ENCODE data around the gene DACT1.

Gene DACT1

DNA sequence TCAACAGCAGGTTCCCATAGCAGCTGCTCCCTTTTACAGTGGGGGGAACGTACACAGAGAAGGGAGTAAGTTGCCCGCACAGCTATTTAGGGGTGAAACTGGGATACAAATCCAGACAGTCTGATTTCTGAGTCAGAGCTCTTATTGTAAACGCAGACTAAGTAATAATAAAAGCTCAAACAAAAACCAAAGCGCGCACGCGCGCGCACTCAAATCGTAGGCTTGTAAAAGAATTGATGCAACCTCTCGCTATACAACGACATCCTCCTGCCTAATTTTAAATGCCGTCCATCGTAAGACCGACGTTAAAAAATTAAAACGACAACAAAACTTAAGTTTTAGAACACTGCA is 747 bp upstream of the DACT1 start:
- DNase-seq (ENCODE audit: low spot score): peak; percentile 51

DNA sequence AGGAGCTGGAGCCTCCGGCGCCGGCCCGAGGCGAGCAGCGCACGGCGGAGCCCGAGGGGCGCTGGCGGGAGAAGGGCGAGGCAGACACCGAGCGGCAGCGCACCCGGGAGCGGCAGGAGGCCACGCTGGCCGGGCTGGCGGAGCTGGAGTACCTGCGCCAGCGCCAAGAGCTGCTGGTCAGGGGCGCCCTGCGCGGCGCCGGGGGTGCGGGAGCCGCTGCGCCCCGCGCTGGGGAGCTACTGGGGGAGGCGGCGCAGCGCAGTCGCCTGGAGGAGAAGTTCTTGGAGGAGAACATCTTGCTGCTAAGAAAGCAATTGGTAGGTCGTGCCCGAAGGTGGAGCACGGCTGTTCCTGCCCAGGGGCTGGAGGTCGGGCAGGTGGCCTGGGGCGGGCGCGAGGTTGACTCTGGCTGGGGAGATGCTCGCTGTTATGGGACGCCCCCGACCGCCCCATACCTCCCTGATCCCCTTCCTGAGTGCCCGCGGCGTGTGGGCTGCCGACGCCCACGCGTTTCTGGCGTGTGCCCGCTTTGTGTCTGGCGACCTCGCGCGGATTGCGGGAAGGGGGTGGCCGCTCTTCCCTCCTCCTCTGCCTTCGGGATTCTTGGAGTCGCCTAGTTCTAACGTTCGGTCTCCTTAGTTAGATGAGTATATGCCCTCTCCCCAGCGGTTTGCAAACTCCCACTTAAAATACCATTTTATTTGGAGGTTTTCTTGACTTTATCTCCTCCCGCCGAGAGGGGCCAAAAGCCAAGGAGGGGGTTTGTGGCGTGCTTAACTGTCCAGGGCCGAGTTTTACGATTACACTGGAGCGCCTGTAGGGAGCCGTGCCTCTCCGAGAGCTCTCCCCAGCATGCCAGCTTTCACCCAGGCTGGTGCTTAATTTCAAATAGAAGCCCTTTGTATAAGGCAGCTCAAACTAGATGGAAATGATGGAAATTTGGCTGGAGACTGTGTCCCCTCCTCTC is 752 bp downstream of the DACT1 start:
- no peak for DNase-seq (ENCODE audit: low spot score)

DNA sequence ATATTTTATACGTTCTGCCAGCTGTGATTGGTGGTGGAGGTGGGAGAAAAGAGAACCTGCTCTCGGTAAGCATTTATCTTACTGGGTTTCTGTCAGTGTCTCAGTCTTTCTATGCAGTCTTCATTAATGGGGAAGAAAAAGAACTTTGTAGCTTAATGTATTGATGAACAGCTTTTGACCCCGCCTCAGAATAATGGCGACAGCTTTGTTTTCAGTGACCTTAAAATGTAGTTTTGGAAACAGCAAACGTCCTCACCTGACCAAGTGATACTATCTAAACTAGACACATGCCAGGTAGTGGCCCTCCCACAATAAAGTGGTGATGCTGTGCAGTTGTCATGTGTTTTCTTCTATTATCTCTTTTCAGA is 1.4 kb downstream of the DACT1 start:
- DNase-seq (ENCODE audit: low spot score): no peak

DNA sequence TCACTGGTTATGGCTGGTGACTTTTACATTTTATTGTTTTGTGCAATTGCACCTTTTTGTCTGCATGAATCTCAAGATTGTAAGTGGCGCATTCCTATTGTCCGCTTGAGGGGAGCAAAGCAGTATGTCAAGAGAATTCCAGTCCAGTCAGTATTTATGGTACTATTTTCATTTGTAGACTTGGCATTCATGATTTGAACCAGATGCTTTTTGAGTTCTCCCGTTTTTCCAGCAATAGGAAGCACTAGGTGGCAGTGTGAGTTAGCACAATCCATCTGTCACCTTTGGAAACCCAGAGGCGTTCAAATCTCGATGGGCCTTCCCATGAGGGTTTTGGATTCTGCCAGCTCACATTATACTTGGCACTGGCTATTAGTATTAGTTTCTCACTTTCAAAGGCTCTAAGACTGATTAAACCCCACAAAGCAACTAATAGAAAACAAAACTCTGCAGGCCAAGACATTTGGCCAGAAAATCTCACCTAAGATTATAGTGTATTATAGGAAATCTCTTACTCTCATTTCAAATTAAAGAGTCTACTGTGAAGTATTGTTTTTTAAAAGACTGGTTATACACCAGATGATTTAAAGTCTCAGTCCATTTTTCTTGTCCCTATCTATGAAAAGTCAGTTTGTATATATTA is 2.2 kb downstream of the DACT1 start:
- DNase-seq (ENCODE audit: low spot score): peak; percentile 71

DNA sequence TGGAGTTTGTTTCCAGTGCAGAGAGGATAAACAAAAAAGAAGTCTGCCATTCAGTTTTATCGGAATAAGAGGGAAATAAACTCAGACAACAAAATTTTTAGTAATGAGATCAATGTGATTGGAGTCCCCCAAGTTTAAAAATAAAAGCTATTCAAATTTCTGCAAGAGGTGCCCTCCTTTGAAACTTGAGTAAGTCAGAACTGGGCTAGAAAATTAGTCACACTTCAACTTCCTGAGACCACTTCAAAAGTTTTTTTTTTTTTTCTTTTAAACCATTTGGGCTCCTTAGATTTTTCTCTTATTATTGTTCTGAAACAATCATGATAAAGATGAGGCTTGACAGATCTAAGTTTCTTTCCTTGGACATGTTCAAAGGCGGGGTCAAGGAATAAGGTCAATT is 3.2 kb downstream of the DACT1 start:
- DNase-seq (ENCODE audit: low spot score): no peak

DNA sequence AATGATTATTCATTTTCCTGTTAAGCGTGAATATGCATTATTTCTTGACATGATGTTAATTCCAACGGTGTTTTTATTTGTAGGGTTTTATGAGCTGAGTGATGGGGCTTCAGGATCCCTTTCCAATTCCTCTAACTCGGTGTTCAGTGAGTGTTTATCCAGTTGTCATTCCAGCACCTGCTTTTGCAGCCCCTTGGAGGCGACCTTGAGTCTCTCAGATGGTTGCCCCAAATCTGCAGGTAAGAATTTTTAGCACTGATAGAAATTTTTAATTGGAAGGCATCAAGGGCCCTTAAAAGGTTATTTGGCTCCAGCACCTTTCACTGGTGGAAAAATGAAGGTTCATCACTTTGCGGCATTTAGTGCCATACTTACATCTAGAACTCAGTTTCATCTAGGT is 3.7 kb downstream of the DACT1 start:
- DNase-seq (ENCODE audit: low spot score): no peak

DNA sequence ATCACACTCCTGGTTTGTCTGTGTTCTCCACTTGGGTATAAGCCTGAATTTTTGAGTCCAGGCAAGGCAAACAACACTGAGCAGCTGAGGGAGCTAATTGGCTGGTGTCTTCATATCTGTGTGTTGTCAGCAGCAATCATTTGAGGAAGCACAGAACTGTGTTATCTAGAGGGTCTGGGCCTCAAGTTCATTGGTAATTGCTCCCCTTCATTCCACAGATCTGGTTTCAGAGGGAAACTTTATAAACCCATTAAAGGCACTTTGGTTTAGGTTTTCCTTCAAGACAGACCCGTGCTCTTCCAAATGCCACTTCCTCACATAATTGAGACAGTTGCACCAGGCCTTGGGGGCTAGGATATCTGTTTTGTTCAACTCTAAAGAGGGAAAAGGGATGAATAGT is 5.6 kb downstream of the DACT1 start:
- DNase-seq (ENCODE audit: low spot score): no peak

DNA sequence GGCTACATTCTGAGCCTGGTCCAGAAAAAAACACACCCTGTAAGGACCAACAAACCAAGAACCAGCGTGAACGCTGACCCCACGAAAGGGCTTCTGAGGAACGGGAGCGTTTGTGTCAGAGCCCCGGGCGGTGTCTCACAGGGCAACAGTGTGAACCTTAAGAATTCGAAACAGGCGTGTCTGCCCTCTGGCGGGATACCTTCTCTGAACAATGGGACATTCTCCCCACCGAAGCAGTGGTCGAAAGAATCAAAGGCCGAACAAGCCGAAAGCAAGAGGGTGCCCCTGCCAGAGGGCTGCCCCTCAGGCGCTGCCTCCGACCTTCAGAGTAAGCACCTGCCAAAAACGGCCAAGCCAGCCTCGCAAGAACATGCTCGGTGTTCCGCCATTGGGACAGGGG is 7.9 kb downstream of the DACT1 start:
- no peak for DNase-seq (ENCODE audit: low spot score)

DNA sequence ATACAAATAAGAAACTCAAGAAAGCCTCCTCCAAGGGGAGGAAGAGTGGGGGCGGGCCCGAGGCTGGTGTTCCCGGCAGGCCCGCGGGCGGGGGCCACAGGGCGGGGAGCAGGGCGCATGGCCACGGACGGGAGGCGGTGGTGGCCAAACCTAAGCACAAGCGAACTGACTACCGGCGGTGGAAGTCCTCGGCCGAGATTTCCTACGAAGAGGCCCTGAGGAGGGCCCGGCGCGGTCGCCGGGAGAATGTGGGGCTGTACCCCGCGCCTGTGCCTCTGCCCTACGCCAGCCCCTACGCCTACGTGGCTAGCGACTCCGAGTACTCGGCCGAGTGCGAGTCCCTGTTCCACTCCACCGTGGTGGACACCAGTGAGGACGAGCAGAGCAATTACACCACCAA is 8.7 kb downstream of the DACT1 start:
- DNase-seq (ENCODE audit: low spot score): no peak

DNA sequence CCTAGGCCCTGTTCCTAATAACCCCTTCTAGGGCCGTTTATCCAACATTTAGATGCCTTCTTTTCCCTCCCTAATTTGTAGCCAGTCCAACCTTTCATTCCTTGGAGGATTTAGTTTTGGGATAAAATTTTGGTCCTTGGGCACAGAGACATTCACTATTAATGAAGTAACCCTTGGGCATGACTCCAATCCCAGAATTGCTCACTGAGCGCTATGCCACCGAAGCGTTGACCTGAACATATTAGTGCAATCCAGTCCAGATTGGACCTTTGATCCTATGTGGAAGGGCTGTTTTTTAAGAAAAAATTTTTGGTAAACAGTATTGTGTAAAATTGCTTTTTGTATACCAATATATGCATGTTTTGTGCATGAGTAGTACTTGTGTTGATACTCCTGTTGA is 10.0 kb downstream of the DACT1 start:
- no peak for DNase-seq (ENCODE audit: low spot score)

DNA sequence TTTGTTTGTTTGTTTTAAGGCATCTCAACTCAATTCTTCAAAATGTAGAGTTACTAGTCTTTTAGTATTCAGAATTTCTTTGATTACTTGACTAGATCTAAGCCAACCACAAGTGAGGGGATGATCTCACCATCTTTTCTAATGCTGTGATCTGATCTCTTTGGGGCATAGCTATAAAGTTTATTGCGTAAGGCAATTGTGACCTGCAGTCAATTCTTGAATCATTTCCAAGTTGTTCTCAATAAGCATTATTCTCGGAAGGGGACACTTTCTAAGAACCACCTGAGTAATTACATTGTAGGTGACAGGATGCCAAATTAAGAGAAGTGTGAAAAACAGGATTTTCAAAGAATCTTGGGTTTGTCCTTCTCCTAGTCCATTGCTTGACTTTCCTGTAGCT is 13.1 kb downstream of the DACT1 start:
- DNase-seq (ENCODE audit: low spot score): no peak

DNA sequence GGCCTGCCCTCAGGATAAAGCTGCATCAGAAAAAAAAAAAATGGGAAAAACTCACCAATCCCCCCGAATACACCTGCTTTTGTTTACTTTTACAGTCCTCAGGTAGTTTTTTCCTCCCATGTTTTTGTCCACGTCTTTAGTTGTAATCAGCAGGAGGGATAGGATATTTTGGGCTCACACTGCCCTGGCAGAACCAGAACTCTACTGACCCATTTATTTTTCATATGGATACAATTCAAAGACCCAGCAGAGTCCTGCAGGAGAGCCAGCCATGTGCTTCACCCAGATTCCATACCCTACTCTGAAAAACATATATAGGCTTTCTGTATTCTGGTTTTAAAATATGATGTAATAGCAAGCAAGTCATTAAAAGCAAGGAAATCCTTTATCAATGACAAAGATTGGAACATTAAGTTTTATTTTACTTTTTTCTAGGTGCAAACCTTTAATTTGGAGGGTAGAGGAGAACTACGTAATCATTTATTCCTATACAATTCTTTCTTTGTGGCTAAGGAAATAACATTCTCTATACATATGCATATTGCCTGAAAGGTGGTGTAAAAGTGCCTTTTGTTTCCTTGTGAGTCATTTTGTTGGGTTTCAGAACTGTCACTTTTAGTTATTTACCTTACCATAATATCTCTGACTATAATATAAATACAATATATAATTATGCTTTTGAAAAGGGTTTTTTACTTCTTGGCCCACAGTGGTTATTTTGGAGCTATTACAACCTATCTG is 19.1 kb downstream of the DACT1 start:
- DNase-seq (ENCODE audit: low spot score): no peak

DNA sequence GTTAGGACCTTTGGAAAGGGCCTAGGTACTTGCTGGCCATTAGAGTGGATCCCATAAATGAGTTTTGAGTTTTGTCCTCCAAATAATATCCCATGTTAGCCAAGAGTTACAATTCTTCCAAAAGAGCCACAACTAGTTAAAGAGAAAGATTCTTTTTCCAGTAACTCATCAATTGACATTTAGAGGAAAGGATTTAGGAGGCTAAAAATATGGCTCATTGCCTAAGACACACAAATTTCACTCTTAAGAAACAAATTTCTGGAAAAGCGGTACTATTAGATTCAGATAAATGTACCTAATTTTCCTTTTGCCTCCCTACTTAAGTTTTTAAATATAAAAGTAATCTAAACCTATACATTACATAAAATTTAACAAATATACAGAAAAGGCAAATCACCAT is 21.3 kb downstream of the DACT1 start:
- no peak for DNase-seq (ENCODE audit: low spot score)

DNA sequence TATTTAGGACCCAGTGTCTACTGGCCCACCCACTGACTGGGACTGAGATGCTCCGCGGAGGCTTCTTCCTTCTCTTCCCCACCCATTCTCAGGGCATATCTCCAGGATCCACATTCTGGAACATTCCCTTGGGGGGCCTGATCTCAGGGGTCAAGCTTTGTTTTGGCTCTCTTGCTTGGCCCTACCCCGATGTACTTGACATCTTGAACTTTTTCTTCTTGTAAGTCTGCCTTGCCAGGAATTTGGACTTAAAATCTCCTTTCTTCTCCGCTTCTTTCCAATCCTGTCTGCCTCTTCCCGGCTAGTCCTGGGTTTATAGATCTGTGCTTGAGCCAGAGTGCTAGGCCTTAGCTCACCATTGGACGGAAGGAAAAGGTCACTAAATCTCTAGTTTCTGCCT is 22.1 kb downstream of the DACT1 start:
- DNase-seq (ENCODE audit: low spot score): no peak

DNA sequence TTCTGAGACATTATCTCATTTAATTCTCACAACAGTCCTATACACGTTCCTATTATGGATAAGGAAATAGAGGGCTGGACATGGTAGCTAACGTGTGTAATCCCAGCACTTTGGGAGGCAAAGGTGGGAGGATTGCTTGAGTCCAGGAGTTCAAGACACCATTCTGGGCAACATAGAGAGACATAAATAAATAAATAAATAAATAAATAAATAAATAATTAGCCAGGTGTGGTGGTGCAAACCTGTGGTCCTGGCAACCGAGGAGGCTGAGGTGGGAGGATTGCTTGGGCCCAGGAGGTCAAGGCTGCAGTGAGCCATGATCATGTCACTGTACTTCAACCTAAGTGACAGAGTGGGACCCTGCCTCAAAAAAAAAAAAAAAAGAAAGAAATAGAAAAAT is 22.6 kb downstream of the DACT1 start:
- DNase-seq (ENCODE audit: low spot score): no peak

DNA sequence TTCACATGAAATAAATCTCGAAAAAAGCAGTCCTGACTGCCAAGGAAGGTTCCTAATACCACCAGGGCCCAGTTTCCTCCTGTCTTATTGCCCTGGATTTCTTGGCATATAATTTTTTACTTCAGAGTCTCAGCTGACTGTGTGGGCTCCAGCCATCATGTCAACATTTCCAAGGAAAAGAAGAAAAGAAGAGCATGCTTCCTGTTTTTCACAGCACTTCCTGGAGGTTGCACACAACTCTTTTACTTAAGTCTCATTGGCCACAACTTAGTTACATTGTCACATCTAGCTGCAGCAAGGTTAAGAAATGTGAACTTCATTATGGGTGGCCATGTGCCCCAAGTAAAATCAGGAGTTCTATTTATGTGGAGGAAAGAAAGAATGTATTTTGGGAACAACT is 24.3 kb downstream of the DACT1 start:
- DNase-seq (ENCODE audit: low spot score): no peak

DNA sequence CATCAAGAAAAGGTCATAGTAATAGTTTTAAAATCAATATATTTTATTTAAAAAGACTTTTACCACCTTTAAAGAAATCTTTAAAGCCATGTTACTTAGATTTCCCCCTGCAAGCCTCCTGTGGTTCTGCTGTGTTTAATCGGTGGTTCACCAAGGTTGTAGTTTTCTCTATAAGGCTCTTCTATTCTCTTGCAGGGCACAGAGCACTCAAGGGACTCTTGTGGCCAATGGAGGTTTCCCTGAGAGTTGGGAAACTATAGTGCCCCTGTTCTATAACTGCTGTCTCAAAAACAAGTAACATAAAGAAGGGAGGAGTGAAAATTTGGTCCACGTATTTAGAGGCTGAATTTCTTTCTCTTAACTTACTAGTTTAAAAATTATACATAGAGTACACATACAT is 25.0 kb downstream of the DACT1 start:
- no peak for DNase-seq (ENCODE audit: low spot score)

DNA sequence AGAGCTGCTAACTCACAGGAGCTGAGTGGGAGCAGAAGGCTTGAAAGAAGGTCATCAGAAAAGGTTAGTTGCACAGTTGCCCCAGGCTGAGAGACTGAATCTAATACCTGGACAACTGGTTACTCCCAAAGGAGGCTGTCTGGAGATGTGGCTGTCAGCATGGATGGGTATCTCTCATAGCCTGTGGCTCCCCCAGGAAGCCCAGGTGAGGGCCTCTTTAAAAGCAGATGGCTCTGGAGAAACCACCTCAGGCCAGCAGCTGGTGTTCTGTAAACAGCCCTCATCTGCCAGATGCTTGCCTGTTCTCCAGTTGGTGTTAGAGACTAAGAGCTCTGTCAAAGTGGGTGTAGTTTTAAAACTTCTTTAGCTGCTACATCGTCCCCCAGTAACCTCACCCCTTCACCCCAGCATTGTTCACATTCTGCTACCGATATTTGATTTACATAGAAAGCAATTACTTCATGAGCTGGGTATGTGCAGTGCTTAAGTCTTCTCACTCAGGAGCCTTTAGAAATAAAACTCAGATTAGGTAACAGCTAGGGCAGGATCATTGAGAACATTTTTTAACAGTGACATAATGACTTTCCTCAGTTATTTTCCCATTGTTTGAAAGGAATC is 25.8 kb downstream of the DACT1 start:
- DNase-seq (ENCODE audit: low spot score): no peak

DNA sequence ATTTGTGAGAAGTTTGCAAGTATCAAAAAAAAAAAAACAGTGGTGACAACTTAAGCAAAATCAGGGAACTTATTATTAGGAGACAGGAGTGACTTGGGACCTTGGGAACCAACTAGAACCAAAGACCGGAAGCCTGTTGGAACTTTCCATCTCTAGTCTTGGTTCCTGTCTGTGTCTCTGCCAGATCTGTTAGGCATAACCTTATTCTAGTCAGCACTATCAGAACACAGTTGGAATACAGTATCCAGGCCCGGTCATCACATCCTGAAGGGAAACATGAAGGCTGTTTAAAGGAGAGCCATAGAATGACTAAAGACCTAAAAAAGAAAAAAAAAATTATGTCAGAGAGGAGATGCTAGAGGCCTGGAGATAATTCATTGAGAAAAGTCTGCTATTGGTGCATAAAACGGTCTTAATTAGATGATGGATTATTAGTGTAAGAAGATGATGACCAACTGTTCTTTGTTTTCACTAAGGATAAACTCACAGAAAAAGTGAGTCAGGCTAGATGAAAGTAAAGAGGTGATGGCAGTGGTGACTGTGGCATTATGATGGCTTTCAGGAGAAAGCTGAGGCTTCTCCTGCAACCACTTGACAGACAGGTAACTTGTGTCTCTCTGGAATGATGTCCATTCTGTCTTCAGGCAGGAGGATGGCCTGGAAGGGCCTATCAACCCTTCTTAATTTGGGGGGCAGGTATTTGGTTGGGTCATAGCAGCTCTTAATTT is 28.2 kb downstream of the DACT1 start:
- DNase-seq (ENCODE audit: low spot score): no peak

DNA sequence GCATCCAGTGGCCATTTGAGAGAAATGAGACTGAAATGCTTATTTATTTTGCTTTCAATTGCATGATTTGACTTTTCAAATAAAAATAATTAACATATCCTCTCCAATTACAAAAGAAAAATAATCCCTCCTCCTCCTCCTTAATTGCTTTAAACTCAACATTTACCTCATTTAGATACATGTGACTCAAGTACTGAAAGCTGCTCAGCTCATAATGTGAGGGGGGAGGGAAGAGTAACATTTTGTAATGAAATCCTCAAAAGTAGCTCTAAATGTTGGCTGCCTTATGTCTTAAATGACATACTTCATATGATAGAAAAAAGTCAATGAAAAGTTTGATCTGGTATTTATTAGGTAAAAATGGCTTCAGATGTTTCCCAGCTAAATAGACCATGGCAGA is 29.0 kb downstream of the DACT1 start:
- no peak for DNase-seq (ENCODE audit: low spot score)

DNA sequence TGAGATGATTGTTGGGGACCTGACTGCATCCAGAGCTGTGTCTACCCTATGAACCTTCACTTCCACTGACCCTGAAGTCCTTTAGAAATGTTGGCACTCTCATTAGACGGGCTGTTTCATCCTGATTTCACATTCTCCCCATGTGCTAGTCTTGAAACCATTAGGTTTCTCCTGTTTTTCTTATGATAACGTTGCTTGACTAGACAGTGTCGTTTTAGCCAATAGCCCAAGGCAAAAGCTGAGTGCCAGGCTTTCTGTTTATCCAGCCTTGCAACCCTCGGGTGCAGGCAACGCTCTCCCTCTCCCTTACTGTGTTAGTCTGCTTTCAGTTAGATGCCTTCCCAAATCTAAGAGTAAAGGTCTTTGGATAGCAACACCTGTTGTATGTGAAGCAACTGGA is 30.1 kb downstream of the DACT1 start:
- DNase-seq (ENCODE audit: low spot score): no peak

DNA sequence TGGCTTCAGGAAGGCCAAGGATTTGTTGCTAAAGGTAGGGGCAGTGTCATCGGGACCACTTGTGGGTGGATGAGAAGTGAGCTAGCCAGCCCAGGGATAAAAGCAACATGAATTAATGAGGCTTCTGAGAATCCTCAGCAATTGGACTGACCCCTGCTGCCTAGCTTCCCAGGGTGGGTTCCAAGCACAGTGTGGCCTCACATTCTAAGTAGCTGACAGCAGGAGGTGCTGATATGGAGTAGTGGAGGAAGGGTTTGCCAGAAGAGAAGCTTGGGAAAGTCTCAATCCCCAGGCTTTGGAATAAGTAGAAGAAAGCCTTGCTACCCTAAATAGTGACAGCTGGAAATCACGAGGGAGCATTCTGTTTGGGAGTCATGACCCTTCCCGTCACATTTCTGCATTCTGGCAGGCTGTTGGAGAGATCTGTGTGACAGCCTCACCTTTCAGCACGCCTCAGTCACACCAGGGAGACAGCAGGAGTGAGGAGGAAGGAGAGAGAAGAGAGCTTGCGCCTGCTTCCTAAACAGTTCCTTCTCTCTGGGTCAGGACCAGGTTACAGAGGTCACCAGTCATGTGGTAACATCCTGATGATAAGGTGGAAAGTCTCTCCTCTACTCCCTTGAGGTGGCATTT is 31.2 kb downstream of the DACT1 start:
- no peak for DNase-seq (ENCODE audit: low spot score)
